HEK293 (cell line): Measurements from ENCODE around the gene CIAO1.
"Not testable (repeated sequence)": the region's sequence is repeated elsewhere in the genome, so short reads cannot be mapped to it uniquely, and the experiment has no call there.

Source experiments
- CTCF ChIA-PET: fragments of 350-600 bp; formaldehyde crosslinking; extraction: SDS; loops from one replicate; lab custom pipeline; 2021; ENCODE audit warnings: antibody characterized with exemption; lab: Yijun Ruan, JAX
- POLR2A ChIA-PET: fragments of 300-600 bp; formaldehyde crosslinking; extraction: SDS; loops from one replicate; lab custom pipeline; 2020; ENCODE audit warnings: antibody characterized with exemption, inconsistent platforms; lab: Yijun Ruan, JAX
- H3K27ac ChIP-seq: fragments of 200-500 bp; sonication (Bioruptor generic); 2 replicates; pipeline ENCODE4 v1.5.1; 2014; ENCODE audit warnings: low read depth, low read length, control low read depth, inconsistent platforms; ENCODE audit errors: extremely low read depth
- H3K36me3 ChIP-seq, 2 experiments: fragments of 200-500 bp in 1 of 2; sonication (Bioruptor generic) in 1 of 2; 1 replicate in 1 of 2; 2 replicates in 1 of 2; pipeline ENCODE4 v1.5.1; 2014 to 2017; ENCODE audit warnings: inconsistent platforms in 2 of 2, low read length in 2 of 2; ENCODE audit not compliant: control insufficient read depth in 2 of 2, insufficient read depth in 1 of 2
- H3K4me1 ChIP-seq: fragments of 200-500 bp; sonication (Bioruptor generic); 2 replicates; pipeline ENCODE4 v1.5.1; 2014; ENCODE audit warnings: mild to moderate bottlenecking, low read length, inconsistent platforms; ENCODE audit not compliant: control insufficient read depth, insufficient read depth
- H3K4me3 ChIP-seq: 2 replicates; pipeline ENCODE4 v1.5.1; 2011; ENCODE audit warnings: low read depth, mild to moderate bottlenecking, control low read depth, low read length, moderate library complexity
- H3K9me3 ChIP-seq: fragments of 200-500 bp; sonication (Bioruptor generic); 2 replicates; pipeline ENCODE4 v1.5.1; 2014; ENCODE audit warnings: low read depth, low read length, inconsistent platforms; ENCODE audit not compliant: control insufficient read depth, insufficient read depth
- BCL11B ChIP-seq: fragments of 450-650 bp; formaldehyde crosslinking; IDR thresholded peaks from 2 replicates; pipeline ENCODE4 v1.5.1; 2016; ENCODE audit warnings: low read depth, missing biosample characterization, missing genetic modification characterization
- EGR2 ChIP-seq: fragments of 450-650 bp; formaldehyde crosslinking; IDR thresholded peaks from 2 replicates; pipeline ENCODE4 v1.5.1; 2016; ENCODE audit warnings: low read depth, missing biosample characterization, missing genetic modification characterization
- HOXD13 ChIP-seq: sonication (generic); formaldehyde crosslinking; IDR thresholded peaks from 2 replicates; pipeline ENCODE4 v1.8.0; 2022; ENCODE audit warnings: missing genetic modification reagents, borderline replicate concordance
- SETDB1 ChIP-seq: IDR thresholded peaks from one replicate; pipeline ENCODE4 v1.6.1; 2017; ENCODE audit warnings: mild to moderate bottlenecking, low read length, moderate library complexity, mixed read lengths; ENCODE audit not compliant: insufficient read length
- ZBTB44 ChIP-seq: fragments of 450-650 bp; IDR thresholded peaks from 2 replicates; pipeline ENCODE4 v1.5.1; 2018; ENCODE audit warnings: missing biosample characterization, mild to moderate bottlenecking, missing genetic modification characterization
- ZNF148 ChIP-seq: fragments of 450-650 bp; formaldehyde crosslinking; IDR thresholded peaks from 2 replicates; pipeline ENCODE4 v1.5.0; 2017; ENCODE audit warnings: missing biosample characterization, missing genetic modification characterization, borderline replicate concordance
- ZNF548 ChIP-seq: fragments of 450-650 bp; formaldehyde crosslinking; IDR thresholded peaks from 2 replicates; pipeline ENCODE4 v1.5.1; 2016; ENCODE audit warnings: missing biosample characterization, missing genetic modification characterization
- ZNF561 ChIP-seq: fragments of 450-650 bp; IDR thresholded peaks from 2 replicates; pipeline ENCODE4 v1.5.1; 2018; ENCODE audit warnings: missing biosample characterization, missing genetic modification characterization, borderline replicate concordance
- ZNF610 ChIP-seq: fragments of 450-650 bp; formaldehyde crosslinking; IDR thresholded peaks from 2 replicates; pipeline ENCODE4 v1.5.1; 2016; ENCODE audit warnings: missing biosample characterization, missing genetic modification characterization, borderline replicate concordance
- ZNF629 ChIP-seq: fragments of 450-650 bp; formaldehyde crosslinking; IDR thresholded peaks from 2 replicates; pipeline ENCODE4 v1.5.1; 2017; ENCODE audit warnings: missing biosample characterization, missing genetic modification characterization
- TF ChIP-seq, protein P1 (sequence below): fragments of 450-650 bp; formaldehyde crosslinking; IDR thresholded peaks from 2 replicates; pipeline ENCODE4 v1.5.1; 2016; ENCODE audit warnings: missing biosample characterization, missing genetic modification characterization, borderline replicate concordance
- TF ChIP-seq, protein P2 (sequence below): fragments of 450-650 bp; formaldehyde crosslinking; IDR thresholded peaks from 2 replicates; pipeline ENCODE4 v1.5.1; 2016; ENCODE audit warnings: missing biosample characterization, missing genetic modification characterization

The CIAO1 gene

GRCh38 chr2:96218508-96219131, 47.4 kb upstream of the CIAO1 start:
- Histone ChIP-seq H3K4me3 (no peak overlapping the region), H3K4me1 (no peaks in the 10 kb centered on the region), H3K36me3 (no peaks in the 10 kb centered on the region), H3K27ac (no peak overlapping the region), H3K9me3 (no peaks in the 10 kb centered on the region)
- POLR2A ChIA-PET: no interaction called here
- CTCF ChIA-PET: interaction anchor here (1.3 kb wide), 1 partner anchor 28 kb away, joined by 4 read pairs; no protein-coding TSS in a partner anchor
- TF ChIP-seq ZNF629 (tag by site-specific recombination) (no peak), ZNF561 (tag by site-specific recombination) (no peak), ZBTB44 (tag by site-specific recombination) (no peak), ZNF148 (no peak), EGR2 (tag by site-specific recombination) (no peak), BCL11B (tag by site-specific recombination) (no peak), ZNF610 (tag by site-specific recombination) (no peak), ZNF548 (tag by site-specific recombination) (no peak), HOXD13 (CRISPR knock-in tag) (no peak), SETDB1 (no peak)
- TF ChIP-seq, protein P1, sequence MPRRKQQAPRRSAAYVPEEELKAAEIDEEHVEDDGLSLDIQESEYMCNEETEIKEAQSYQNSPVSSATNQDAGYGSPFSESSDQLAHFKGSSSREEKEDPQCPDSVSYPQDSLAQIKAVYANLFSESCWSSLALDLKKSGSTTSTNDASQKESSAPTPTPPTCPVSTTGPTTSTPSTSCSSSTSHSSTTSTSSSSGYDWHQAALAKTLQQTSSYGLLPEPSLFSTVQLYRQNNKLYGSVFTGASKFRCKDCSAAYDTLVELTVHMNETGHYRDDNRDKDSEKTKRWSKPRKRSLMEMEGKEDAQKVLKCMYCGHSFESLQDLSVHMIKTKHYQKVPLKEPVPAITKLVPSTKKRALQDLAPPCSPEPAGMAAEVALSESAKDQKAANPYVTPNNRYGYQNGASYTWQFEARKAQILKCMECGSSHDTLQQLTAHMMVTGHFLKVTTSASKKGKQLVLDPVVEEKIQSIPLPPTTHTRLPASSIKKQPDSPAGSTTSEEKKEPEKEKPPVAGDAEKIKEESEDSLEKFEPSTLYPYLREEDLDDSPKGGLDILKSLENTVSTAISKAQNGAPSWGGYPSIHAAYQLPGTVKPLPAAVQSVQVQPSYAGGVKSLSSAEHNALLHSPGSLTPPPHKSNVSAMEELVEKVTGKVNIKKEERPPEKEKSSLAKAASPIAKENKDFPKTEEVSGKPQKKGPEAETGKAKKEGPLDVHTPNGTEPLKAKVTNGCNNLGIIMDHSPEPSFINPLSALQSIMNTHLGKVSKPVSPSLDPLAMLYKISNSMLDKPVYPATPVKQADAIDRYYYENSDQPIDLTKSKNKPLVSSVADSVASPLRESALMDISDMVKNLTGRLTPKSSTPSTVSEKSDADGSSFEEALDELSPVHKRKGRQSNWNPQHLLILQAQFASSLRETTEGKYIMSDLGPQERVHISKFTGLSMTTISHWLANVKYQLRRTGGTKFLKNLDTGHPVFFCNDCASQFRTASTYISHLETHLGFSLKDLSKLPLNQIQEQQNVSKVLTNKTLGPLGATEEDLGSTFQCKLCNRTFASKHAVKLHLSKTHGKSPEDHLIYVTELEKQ (tag by site-specific recombination): no peak
- TF ChIP-seq, protein P2, sequence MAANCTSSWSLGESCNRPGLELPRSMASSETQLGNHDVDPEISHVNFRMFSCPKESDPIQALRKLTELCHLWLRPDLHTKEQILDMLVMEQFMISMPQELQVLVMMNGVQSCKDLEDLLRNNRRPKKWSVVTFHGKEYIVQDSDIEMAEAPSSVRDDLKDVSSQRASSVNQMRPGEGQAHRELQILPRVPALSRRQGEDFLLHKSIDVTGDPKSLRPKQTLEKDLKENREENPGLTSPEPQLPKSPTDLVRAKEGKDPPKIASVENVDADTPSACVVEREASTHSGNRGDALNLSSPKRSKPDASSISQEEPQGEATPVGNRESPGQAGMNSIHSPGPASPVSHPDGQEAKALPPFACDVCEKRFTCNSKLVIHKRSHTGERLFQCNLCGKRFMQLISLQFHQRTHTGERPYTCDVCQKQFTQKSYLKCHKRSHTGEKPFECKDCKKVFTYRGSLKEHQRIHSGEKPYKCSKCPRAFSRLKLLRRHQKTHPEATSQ (tag by site-specific recombination): no peak

GRCh38 chr2:96219959-96220358, 46.1 kb upstream of the CIAO1 start:
- H3K4me1 ChIP-seq, POLR2A ChIA-PET, H3K27ac ChIP-seq, H3K9me3 ChIP-seq, H3K4me3 ChIP-seq, H3K36me3 ChIP-seq: not testable (repeated sequence)
- CTCF ChIA-PET: interaction anchor here (0.7 to 1.3 kb wide), 2 partner anchors 27 to 46 kb away, joined by 3 to 4 read pairs; no protein-coding TSS in a partner anchor

- H3K4me3 ChIP-seq, H3K4me1 ChIP-seq, H3K27ac ChIP-seq, CTCF ChIA-PET, H3K9me3 ChIP-seq, H3K36me3 ChIP-seq, POLR2A ChIA-PET: not testable (repeated sequence)
These were observed 44.9 kb upstream of the CIAO1 start for GRCh38 chr2:96221106-96221505.
